Dorsolateral prefrontal cortex (tissue), 118 donors: ENCODE measurements around the gene GBA2. TPM values are rescaled to one million over a fixed set of nuclear protein-coding genes. Genes with fewer than 3 reads are reported as not detected.

Source experiments
- microRNA-seq, 43 experiments: library from miRNA; unstranded; fragments of <30 nt; microRNA quantifications; one replicate each; pipeline ENCODE4 v1.2.0, GENCODE V29; 2022
- total RNA-seq, 120 experiments: library from RNA; stranded (reverse); gene quantifications; one replicate each; pipeline versions ENCODE4 v1.2.3 to v1.2.4, GENCODE V29; 2022

The GBA2 gene
- total RNA-seq, 120 experiments from 2014 or later = 79.3 to 156 (median 112) TPM

Small RNA genes within 50 kb of the gene (microRNA-seq; reads per million reads assigned to microRNA genes)
- gene MIR6852 (0 to 1.6 (median 0) reads per million in 43 experiments), gene MIR6853 (0 to 6.4 (median 0.85) reads per million in 43 experiments)

Other genes with a start within 250 kb of the GBA2 start
- gene TESK1, start 144.0 kb downstream of the GBA2 start, total RNA-seq = 10 to 100 TPM; 37.3 to 76.3 (median 48.8) TPM
- 1 to 10 TPM in 110 of 120 experiments, under 1 TPM in 10; 0.48 to 5.7 (median 2.3) TPM for gene CD72, start 130.8 kb downstream of the GBA2 start, total RNA-seq
- under 1 TPM in 5 of 120 experiments, not detected in 115; 0.38 to 0.64 (median 0.43) TPM for gene SIT1, start 98.3 kb downstream of the GBA2 start, total RNA-seq
- gene RMRP, start 91.2 kb downstream of the GBA2 start, total RNA-seq = 1,000 to 10,000 TPM in 119 of 120 experiments, 100 to 1,000 TPM in 1; 532 to 8,708 (median 3,979) TPM
- gene CCDC107, start 90.9 kb downstream of the GBA2 start, total RNA-seq = 10 to 100 TPM; 11.4 to 26.1 (median 18.2) TPM
- gene ARHGEF39, start 84.0 kb downstream of the GBA2 start, total RNA-seq = 1 to 10 TPM in 16 of 120 experiments, under 1 TPM in 69, not detected in 35; 0.11 to 2.3 (median 0.57) TPM
- gene CA9, start 75.3 kb downstream of the GBA2 start, total RNA-seq = 1 to 10 TPM in 19 of 120 experiments, under 1 TPM in 31, not detected in 70; 0.34 to 6.1 (median 0.82) TPM
- 100 to 1,000 TPM in 6 of 120 experiments, 10 to 100 TPM in 114; 10.9 to 287 (median 32.6) TPM for gene TPM2, start 59.3 kb downstream of the GBA2 start, total RNA-seq
- 100 to 1,000 TPM in 81 of 120 experiments, 10 to 100 TPM in 39; 65.1 to 206 (median 112) TPM for gene TLN1, start 17.0 kb downstream of the GBA2 start, total RNA-seq
- gene CREB3, start 16.6 kb downstream of the GBA2 start, total RNA-seq = 10 to 100 TPM; 30.1 to 53.9 (median 40.9) TPM
- 10 to 100 TPM; 30.0 to 52.9 (median 38.4) TPM for gene RGP1, start 59 bp upstream of the GBA2 start, total RNA-seq
- 1 to 10 TPM in 17 of 120 experiments, under 1 TPM in 5, not detected in 98; 0.68 to 8.6 (median 1.2) TPM for gene MSMP, start 5.0 kb upstream of the GBA2 start, total RNA-seq
- gene NPR2, start 42.4 kb upstream of the GBA2 start, total RNA-seq = 10 to 100 TPM; 14.2 to 44.6 (median 25.2) TPM
- gene SPAG8, start 63.0 kb upstream of the GBA2 start, total RNA-seq = 10 to 100 TPM in 42 of 120 experiments, 1 to 10 TPM in 78; 2.9 to 19.2 (median 9.0) TPM
- gene HINT2, start 65.8 kb upstream of the GBA2 start, total RNA-seq = 10 to 100 TPM; 16.1 to 49.1 (median 32.2) TPM
- gene FAM221B, start 79.5 kb upstream of the GBA2 start, total RNA-seq = under 1 TPM in 2 of 120 experiments, not detected in 118; 0.26 to 0.75 TPM
- 10 to 100 TPM; 40.1 to 83.0 (median 60.2) TPM for gene TMEM8B, start 80.0 kb upstream of the GBA2 start, total RNA-seq
- gene OR13J1, start 121.2 kb upstream of the GBA2 start, total RNA-seq = not detected
- gene HRCT1, start 157.0 kb upstream of the GBA2 start, total RNA-seq = 10 to 100 TPM in 3 of 120 experiments, 1 to 10 TPM in 115, under 1 TPM in 2; 0.75 to 11.9 (median 3.8) TPM
- 10 to 100 TPM in 5 of 120 experiments, 1 to 10 TPM in 115; 1.5 to 13.9 (median 4.7) TPM for gene SPAAR, start 160.3 kb upstream of the GBA2 start, total RNA-seq
- under 1 TPM in 7 of 120 experiments, not detected in 113; 0.44 to 0.88 (median 0.59) TPM for gene OR2S2, start 208.9 kb upstream of the GBA2 start, total RNA-seq